Endothelial cell of umbilical vein (primary cell): ENCODE results near the gene CALY. TPM values are rescaled to one million over a fixed set of nuclear protein-coding genes. Genes with fewer than 3 reads are reported as not detected.

ENCODE experiments used
- BruUV-seq: library from RNA; stranded (reverse); fragments of 400-500 nt; replicated peaks from 2 replicates; lab custom pipeline; 2021; lab: Mats Ljungman, UMichigan
- CTCF ChIA-PET: fragments of 300-600, 350-600 bp; sonication (Branson Sonifier 250); formaldehyde crosslinking; loops from one replicate; lab custom pipeline; 2021; ENCODE audit warnings: antibody characterized with exemption, inconsistent platforms; lab: Charles Lee
- POLR2A ChIA-PET: fragments of 300-600, 350-600 bp; sonication (Branson Sonifier 250); formaldehyde crosslinking; loops from one replicate; lab custom pipeline; 2021; ENCODE audit warnings: antibody characterized with exemption, inconsistent platforms; lab: Charles Lee
- DNase-seq: peaks from one replicate; pipeline ENCODE4 v3.0.0-alpha.2; 2011; ENCODE audit warnings: low read depth, low spot score
- FAIRE-seq: peaks from 2 replicates; lab custom pipeline; 2011; peaks lifted over from hg19 to GRCh38; lab: Jason Lieb, UNC
- H2AFZ ChIP-seq: 2 replicates; pipeline ENCODE4 v1.6.0; 2012; ENCODE audit warnings: low read depth, low read length, control low read depth, inconsistent platforms
- H3K27ac ChIP-seq: 2 replicates; pipeline ENCODE4 v1.5.1; 2011; ENCODE audit warnings: low read depth, mild to moderate bottlenecking, control low read depth, low read length, moderate library complexity; ENCODE audit not compliant: insufficient read depth
- H3K27me3 ChIP-seq, 2 experiments: 2 replicates each; pipeline versions ENCODE4 v1.6.0 to v1.6.1; 2011; ENCODE audit warnings: low read length in 2 of 2, mixed read lengths in 1 of 2; ENCODE audit not compliant: control insufficient read depth in 2 of 2, insufficient read depth in 2 of 2
- H3K36me3 ChIP-seq, 2 experiments: 2 replicates in 1 of 2; 3 replicates in 1 of 2; pipeline ENCODE4 v1.5.1; 2011; ENCODE audit warnings: low read length in 2 of 2, mild to moderate bottlenecking in 1 of 2, moderate library complexity in 1 of 2; ENCODE audit not compliant: control insufficient read depth in 2 of 2, insufficient read depth in 2 of 2; ENCODE audit errors: extremely low read depth in 1 of 2
- H3K4me1 ChIP-seq: 3 replicates; pipeline ENCODE4 v1.5.1; 2011; ENCODE audit warnings: mild to moderate bottlenecking, low read length; ENCODE audit not compliant: control insufficient read depth, insufficient read depth; ENCODE audit errors: extremely low read depth
- H3K4me2 ChIP-seq: 2 replicates; pipeline ENCODE4 v1.6.1; 2011; ENCODE audit warnings: low read length, control low read depth, mixed read lengths; ENCODE audit not compliant: insufficient read depth
- H3K4me3 ChIP-seq, 3 experiments: fragments of 200-600 bp in 1 of 3; sonication (generic), shearing (Covaris generic) in 1 of 3; replicated peaks in 1 of 3; 2 replicates each; pipeline ENCODE4 v1.5.1; 2011 to 2016; ENCODE audit warnings: control low read depth in 3 of 3, low read length in 3 of 3, mild to moderate bottlenecking in 2 of 3, inconsistent platforms in 1 of 3, low read depth in 1 of 3, moderate library complexity in 1 of 3; ENCODE audit not compliant: insufficient read depth in 1 of 3
- H3K79me2 ChIP-seq: 2 replicates; pipeline ENCODE4 v1.6.0; 2012; ENCODE audit warnings: low read length, inconsistent platforms; ENCODE audit not compliant: control insufficient read depth, insufficient read depth
- H3K9ac ChIP-seq: replicated peaks from 2 replicates; pipeline ENCODE3; 2011; ENCODE audit warnings: low read length, control low read depth; ENCODE audit not compliant: insufficient read depth; ENCODE audit errors: extremely low read depth
- H3K9me1 ChIP-seq: replicated peaks from 3 replicates; pipeline ENCODE4 v1.6.0; 2011; ENCODE audit warnings: mild to moderate bottlenecking, low read length; ENCODE audit not compliant: control insufficient read depth, insufficient read depth; ENCODE audit errors: extremely low read depth
- H3K9me3 ChIP-seq: replicated peaks from 2 replicates; pipeline ENCODE4 v1.5.1; 2012; ENCODE audit warnings: low read length, inconsistent platforms; ENCODE audit not compliant: control insufficient read depth, insufficient read depth
- H4K20me1 ChIP-seq: replicated peaks from 2 replicates; pipeline ENCODE3; 2011; ENCODE audit warnings: mild to moderate bottlenecking, low read length; ENCODE audit not compliant: control insufficient read depth, insufficient read depth; ENCODE audit errors: extremely low read depth
- CTCF ChIP-seq, 2 donors: IDR thresholded peaks; 1 replicate in 1 of 2; 2 replicates in 1 of 2; pipeline ENCODE4 v1.5.1; 2011; ENCODE audit warnings: low read length in 2 of 2, mild to moderate bottlenecking in 2 of 2, moderate library complexity in 2 of 2, control low read depth in 1 of 2, inconsistent platforms in 1 of 2, low read depth in 1 of 2; ENCODE audit not compliant: insufficient read depth in 1 of 2; ENCODE audit errors: extremely low read depth in 1 of 2
- EZH2 ChIP-seq: IDR thresholded peaks from 2 replicates; pipeline ENCODE4 v1.6.1; 2012; ENCODE audit warnings: borderline replicate concordance, low read depth, mild to moderate bottlenecking, moderate library complexity, low read length, inconsistent platforms; ENCODE audit not compliant: severe bottlenecking
- FOS ChIP-seq: IDR thresholded peaks from 2 replicates; pipeline ENCODE4 v1.6.1; 2011; ENCODE audit warnings: mild to moderate bottlenecking, low read length, moderate library complexity, borderline replicate concordance; ENCODE audit not compliant: insufficient read depth
- GATA2 ChIP-seq: IDR thresholded peaks from 2 replicates; pipeline ENCODE4 v1.7.0; 2011; ENCODE audit warnings: low read depth, mild to moderate bottlenecking, moderate library complexity, mixed read lengths, low read length; ENCODE audit not compliant: insufficient read length, insufficient read depth
- JUN ChIP-seq: IDR thresholded peaks from 2 replicates; pipeline ENCODE4 v1.6.1; 2011; ENCODE audit warnings: borderline replicate concordance, low read depth; ENCODE audit not compliant: insufficient read length, insufficient read depth
- MAX ChIP-seq: IDR thresholded peaks from 2 replicates; pipeline ENCODE4 v1.6.1; 2011; ENCODE audit not compliant: insufficient read depth, insufficient read length
- MYC ChIP-seq: IDR thresholded peaks from one replicate; pipeline ENCODE4 v1.6.1; 2011; ENCODE audit warnings: mild to moderate bottlenecking, low read depth, low read length
- POLR2A ChIP-seq: IDR thresholded peaks from 2 replicates; pipeline ENCODE4 v1.6.1; 2012; ENCODE audit warnings: low read depth, mild to moderate bottlenecking, control low read depth, low read length
- POLR2AphosphoS5 ChIP-seq: IDR thresholded peaks from 2 replicates; pipeline ENCODE4 v1.6.1; 2012; ENCODE audit warnings: low read depth, mild to moderate bottlenecking, control low read depth, low read length, moderate library complexity; ENCODE audit not compliant: insufficient read depth
- dilution Hi-C: fragments of 300-500 bp; cut with MboI; formaldehyde crosslinking; loops from one replicate; pipeline ENCODE4 v1.15.0; 2019; ENCODE audit warnings: low sequenced_read_pairs; ENCODE audit not compliant: extremely low pct_ligation_motif_present
- intact Hi-C: fragments of 100-400 bp; cut with micrococcal nuclease; formaldehyde crosslinking; loops from one replicate; pipeline ENCODE4 v1.10.0; 2022
- polyA plus RNA-seq, 4 experiments: library from polyadenylated mRNA; depleted of rRNA in 3 of 4; stranded (reverse) in 3 of 4; unstranded in 1 of 4; fragments of >200 nt; gene quantifications; 2 replicates each; pipeline versions ENCODE4 v1.2.1 to v1.2.3, GENCODE V29; 2011 to 2012; ENCODE audit warnings: missing spikeins in 1 of 4
- total RNA-seq: library from RNA; stranded (reverse); gene quantifications from 2 replicates; pipeline ENCODE4 v1.2.3, GENCODE V29; 2021

The CALY gene
- total and polyA plus RNA-seq, 2 donors (not counting 3 experiments of a cell fraction or from before 2014, with no cell fraction given) = not detected

- DNase-seq (no peak), FAIRE-seq (no peak)
- CTCF ChIA-PET = interaction anchor here (2.4 kb wide), 1 partner anchor 14 kb away, joined by 9 read pairs; no protein-coding TSS in a partner anchor
- H3K36me3 ChIP-seq = no peaks in the 10 kb centered on the region
- H3K27ac ChIP-seq = no peak overlapping the region
- H3K9ac ChIP-seq = no peak overlapping the region
- intact Hi-C loops = loop anchor here (2.0 to 5.0 kb wide), 5 partner anchors 29 to 386 kb away; partner anchors contain the start of genes CFAP46, ECHS1 and MTG1
- TF ChIP-seq EZH2 (no peak), FOS (no peak), JUN (no peak), POLR2A (no peak), POLR2AphosphoS5 (no peak), MAX (no peak), GATA2 (no peak), CTCF (IDR thresholded peaks at IDR 0.05; ENCODE audit: extremely low read depth in 1 of 2, insufficient read depth in 1 of 2, low read depth in 1 of 2, low read length in 2 of 2) (no peak), MYC (no peak)
- no peak overlapping the region for H3K4me3 ChIP-seq
- BruUV-seq = no TSS peak
- H3K4me1 ChIP-seq = peaks cover 2% of the 10 kb centered on the region
- peaks cover 37 to 51% of the 10 kb centered on the region in 2 experiments for H3K27me3 ChIP-seq
- H3K9me1 ChIP-seq = no peaks in the 10 kb centered on the region
- dilution Hi-C loops = no loop called here
- POLR2A ChIA-PET = no interaction called here
- H3K9me3 ChIP-seq = no peaks in the 10 kb centered on the region
- H4K20me1 ChIP-seq = no peaks in the 10 kb centered on the region
- H3K4me2 ChIP-seq = no peak overlapping the region
- no peaks in the 10 kb centered on the region for H3K79me2 ChIP-seq
- H2AFZ ChIP-seq = no peak overlapping the region
These were observed 8.9 kb downstream of the CALY start for GRCh38 chr10:133327651-133328357.
